Thyroid gland (tissue), 4 donors: ENCODE measurements around the gene AATF.

Source experiments
- POLR2A ChIP-seq, 2 donors: fragments of 450-650 bp; IDR thresholded peaks; one replicate each; pipeline ENCODE4 v1.6.1; 2017; ENCODE audit warnings: antibody characterized with exemption in 2 of 2, mild to moderate bottlenecking in 2 of 2, moderate library complexity in 1 of 2
- TF ChIP-seq, protein P1 (sequence below), 6 experiments: fragments of 200-600 bp in 3 of 6; fragments of 450-650 bp in 3 of 6; sonication (generic) in 3 of 6; IDR thresholded peaks; one replicate each; pipeline ENCODE4 v1.5.1; 2016 to 2019; ENCODE audit warnings: antibody characterized with exemption in 6 of 6, mild to moderate bottlenecking in 2 of 6, inconsistent platforms in 1 of 6, moderate library complexity in 1 of 6

DNA sequence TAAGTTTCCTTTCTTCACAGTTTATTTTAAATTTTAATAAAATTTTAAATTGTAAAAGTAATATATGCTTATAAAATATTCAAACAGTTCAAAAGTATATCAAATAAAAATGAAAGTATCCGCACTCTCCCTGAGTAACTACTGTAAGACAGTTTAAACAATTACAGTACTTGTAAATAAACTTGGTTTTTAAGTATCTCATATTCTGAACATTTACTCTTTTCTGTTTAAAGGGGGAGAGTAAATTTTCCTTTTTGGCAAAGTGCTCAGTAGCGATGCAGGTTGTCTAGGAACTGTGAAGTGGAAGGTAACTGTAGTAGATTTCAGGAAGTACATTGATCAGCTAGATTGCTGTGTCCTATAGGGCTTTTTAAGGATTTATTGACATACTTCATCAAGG is 28.8 kb downstream of the AATF start:
- no peak for TF ChIP-seq POLR2A (IDR thresholded peaks at IDR 0.05)
- TF ChIP-seq, protein P1, sequence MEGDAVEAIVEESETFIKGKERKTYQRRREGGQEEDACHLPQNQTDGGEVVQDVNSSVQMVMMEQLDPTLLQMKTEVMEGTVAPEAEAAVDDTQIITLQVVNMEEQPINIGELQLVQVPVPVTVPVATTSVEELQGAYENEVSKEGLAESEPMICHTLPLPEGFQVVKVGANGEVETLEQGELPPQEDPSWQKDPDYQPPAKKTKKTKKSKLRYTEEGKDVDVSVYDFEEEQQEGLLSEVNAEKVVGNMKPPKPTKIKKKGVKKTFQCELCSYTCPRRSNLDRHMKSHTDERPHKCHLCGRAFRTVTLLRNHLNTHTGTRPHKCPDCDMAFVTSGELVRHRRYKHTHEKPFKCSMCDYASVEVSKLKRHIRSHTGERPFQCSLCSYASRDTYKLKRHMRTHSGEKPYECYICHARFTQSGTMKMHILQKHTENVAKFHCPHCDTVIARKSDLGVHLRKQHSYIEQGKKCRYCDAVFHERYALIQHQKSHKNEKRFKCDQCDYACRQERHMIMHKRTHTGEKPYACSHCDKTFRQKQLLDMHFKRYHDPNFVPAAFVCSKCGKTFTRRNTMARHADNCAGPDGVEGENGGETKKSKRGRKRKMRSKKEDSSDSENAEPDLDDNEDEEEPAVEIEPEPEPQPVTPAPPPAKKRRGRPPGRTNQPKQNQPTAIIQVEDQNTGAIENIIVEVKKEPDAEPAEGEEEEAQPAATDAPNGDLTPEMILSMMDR (IDR thresholded peaks at IDR 0.05), result no peak
